ENCODE results near the gene SDK2. TPM values are rescaled to one million over a fixed set of nuclear protein-coding genes. Genes with fewer than 3 reads are reported as not detected.

SDK2 gene
- total and polyA plus RNA-seq, 2 donors, result 0.66 to 0.87 TPM

- Histone ChIP-seq H3K27me3 (ENCODE audit: control insufficient read depth in 2 of 2, insufficient read depth in 1 of 2, low read length in 1 of 2) (no peaks in the 10 kb centered on the region), H3K4me3 (ENCODE audit: low read length in 2 of 2) (no peak overlapping the region), H3K9me3 (ENCODE audit: control insufficient read depth in 2 of 2, insufficient read depth in 1 of 2, low read length in 1 of 2) (no peaks in the 10 kb centered on the region), H3K4me1 (ENCODE audit: control insufficient read depth in 2 of 2, insufficient read depth in 2 of 2, low read length in 2 of 2) (peaks cover 0 to 5% of the 10 kb centered on the region in 2 donors), H3K27ac (ENCODE audit: low read depth in 1 of 2, low read length in 1 of 2) (no peak overlapping the region), H3K36me3 (ENCODE audit: control insufficient read depth in 2 of 2, insufficient read depth in 2 of 2, low read length in 1 of 2) (no peaks in the 10 kb centered on the region)
- WGBS, result 89% methylated on average over 14 of the region's 14 CpGs
- DNase-seq (ENCODE audit: low read depth in 6 of 9, low spot score in 9 of 9), result no peak
Measured at GRCh38 chr17:73498886-73499554, 145.2 kb downstream of the SDK2 start.

GRCh38 chr17:73498176-73498575 lies 146.1 kb downstream of the SDK2 start:
- WGBS, result 95% methylated on average over 8 of the region's 8 CpGs
- no peak overlapping the region for H3K4me3 ChIP-seq (ENCODE audit: low read length in 2 of 2)
- DNase-seq (ENCODE audit: low read depth in 6 of 9, low spot score in 9 of 9), result no peak
- no peaks in the 10 kb centered on the region for H3K4me1 ChIP-seq (ENCODE audit: control insufficient read depth in 2 of 2, insufficient read depth in 2 of 2, low read length in 2 of 2)
- H3K27me3 ChIP-seq (ENCODE audit: control insufficient read depth in 2 of 2, insufficient read depth in 1 of 2, low read length in 1 of 2), result no peaks in the 10 kb centered on the region
- no peak overlapping the region for H3K27ac ChIP-seq (ENCODE audit: low read depth in 1 of 2, low read length in 1 of 2)
- no peaks in the 10 kb centered on the region for H3K36me3 ChIP-seq (ENCODE audit: control insufficient read depth in 2 of 2, insufficient read depth in 2 of 2, low read length in 1 of 2)
- H3K9me3 ChIP-seq (ENCODE audit: control insufficient read depth in 2 of 2, insufficient read depth in 1 of 2, low read length in 1 of 2), result no peaks in the 10 kb centered on the region

GRCh38 chr17:73497721-73498120 lies 146.5 kb downstream of the SDK2 start:
- no peak overlapping the region for H3K27ac ChIP-seq (ENCODE audit: low read depth in 1 of 2, low read length in 1 of 2)
- H3K27me3 ChIP-seq (ENCODE audit: control insufficient read depth in 2 of 2, insufficient read depth in 1 of 2, low read length in 1 of 2), result no peaks in the 10 kb centered on the region
- H3K4me3 ChIP-seq (ENCODE audit: low read length in 2 of 2), result no peak overlapping the region
- no peaks in the 10 kb centered on the region for H3K36me3 ChIP-seq (ENCODE audit: control insufficient read depth in 2 of 2, insufficient read depth in 2 of 2, low read length in 1 of 2)
- WGBS, result 95% methylated on average over 7 of the region's 7 CpGs
- no peaks in the 10 kb centered on the region for H3K4me1 ChIP-seq (ENCODE audit: control insufficient read depth in 2 of 2, insufficient read depth in 2 of 2, low read length in 2 of 2)
- H3K9me3 ChIP-seq (ENCODE audit: control insufficient read depth in 2 of 2, insufficient read depth in 1 of 2, low read length in 1 of 2), result no peaks in the 10 kb centered on the region
- no peak for DNase-seq (ENCODE audit: low read depth in 6 of 9, low spot score in 9 of 9)

GRCh38 chr17:73496232-73496631 lies 148.0 kb downstream of the SDK2 start:
- no peaks in the 10 kb centered on the region for H3K4me1 ChIP-seq (ENCODE audit: control insufficient read depth in 2 of 2, insufficient read depth in 2 of 2, low read length in 2 of 2)
- WGBS, result 96% methylated on average over 13 of the region's 13 CpGs
- peaks cover 0 to 1% of the 10 kb centered on the region in 2 donors for H3K9me3 ChIP-seq (ENCODE audit: control insufficient read depth in 2 of 2, insufficient read depth in 1 of 2, low read length in 1 of 2)
- no peak overlapping the region for H3K4me3 ChIP-seq (ENCODE audit: low read length in 2 of 2)
- no peak overlapping the region for H3K27ac ChIP-seq (ENCODE audit: low read depth in 1 of 2, low read length in 1 of 2)
- H3K36me3 ChIP-seq (ENCODE audit: control insufficient read depth in 2 of 2, insufficient read depth in 2 of 2, low read length in 1 of 2), result no peaks in the 10 kb centered on the region
- H3K27me3 ChIP-seq (ENCODE audit: control insufficient read depth in 2 of 2, insufficient read depth in 1 of 2, low read length in 1 of 2), result no peaks in the 10 kb centered on the region
- DNase-seq (ENCODE audit: low read depth in 6 of 9, low spot score in 9 of 9), result no peak

GRCh38 chr17:73495641-73496040 lies 148.6 kb downstream of the SDK2 start:
- no peaks in the 10 kb centered on the region for H3K4me1 ChIP-seq (ENCODE audit: control insufficient read depth in 2 of 2, insufficient read depth in 2 of 2, low read length in 2 of 2)
- H3K36me3 ChIP-seq (ENCODE audit: control insufficient read depth in 2 of 2, insufficient read depth in 2 of 2, low read length in 1 of 2), result no peaks in the 10 kb centered on the region
- no peak overlapping the region for H3K27ac ChIP-seq (ENCODE audit: low read depth in 1 of 2, low read length in 1 of 2)
- H3K4me3 ChIP-seq (ENCODE audit: low read length in 2 of 2), result no peak overlapping the region
- WGBS, result 93% methylated on average over 6 of the region's 6 CpGs
- no peak for DNase-seq (ENCODE audit: low read depth in 6 of 9, low spot score in 9 of 9)
- no peaks in the 10 kb centered on the region for H3K27me3 ChIP-seq (ENCODE audit: control insufficient read depth in 2 of 2, insufficient read depth in 1 of 2, low read length in 1 of 2)
- H3K9me3 ChIP-seq (ENCODE audit: control insufficient read depth in 2 of 2, insufficient read depth in 1 of 2, low read length in 1 of 2), result peaks cover 0 to 1% of the 10 kb centered on the region in 2 donors

- H3K27ac ChIP-seq (ENCODE audit: low read depth in 1 of 2, low read length in 1 of 2), result no peak overlapping the region
- no peaks in the 10 kb centered on the region for H3K27me3 ChIP-seq (ENCODE audit: control insufficient read depth in 2 of 2, insufficient read depth in 1 of 2, low read length in 1 of 2)
- no peaks in the 10 kb centered on the region for H3K4me1 ChIP-seq (ENCODE audit: control insufficient read depth in 2 of 2, insufficient read depth in 2 of 2, low read length in 2 of 2)
- no peaks in the 10 kb centered on the region for H3K36me3 ChIP-seq (ENCODE audit: control insufficient read depth in 2 of 2, insufficient read depth in 2 of 2, low read length in 1 of 2)
- no peak for DNase-seq (ENCODE audit: low read depth in 6 of 9, low spot score in 9 of 9)
- H3K9me3 ChIP-seq (ENCODE audit: control insufficient read depth in 2 of 2, insufficient read depth in 1 of 2, low read length in 1 of 2), result peaks cover 0 to 1% of the 10 kb centered on the region in 2 donors
- 96% methylated on average over 5 of the region's 5 CpGs for WGBS
- no peak overlapping the region for H3K4me3 ChIP-seq (ENCODE audit: low read length in 2 of 2)
Measured at GRCh38 chr17:73494950-73495349, 149.3 kb downstream of the SDK2 start.

- WGBS, result 90% methylated on average over 24 of the region's 24 CpGs
- no peak overlapping the region for H3K4me3 ChIP-seq (ENCODE audit: low read length in 2 of 2)
- H3K27ac ChIP-seq (ENCODE audit: low read depth in 1 of 2, low read length in 1 of 2), result no peak overlapping the region
- H3K9me3 ChIP-seq (ENCODE audit: control insufficient read depth in 2 of 2, insufficient read depth in 1 of 2, low read length in 1 of 2), result peaks cover 0 to 1% of the 10 kb centered on the region in 2 donors
- DNase-seq (ENCODE audit: low read depth in 6 of 9, low spot score in 9 of 9), result no peak
- no peaks in the 10 kb centered on the region for H3K36me3 ChIP-seq (ENCODE audit: control insufficient read depth in 2 of 2, insufficient read depth in 2 of 2, low read length in 1 of 2)
- H3K4me1 ChIP-seq (ENCODE audit: control insufficient read depth in 2 of 2, insufficient read depth in 2 of 2, low read length in 2 of 2), result no peaks in the 10 kb centered on the region
- H3K27me3 ChIP-seq (ENCODE audit: control insufficient read depth in 2 of 2, insufficient read depth in 1 of 2, low read length in 1 of 2), result no peaks in the 10 kb centered on the region
Measured at GRCh38 chr17:73493956-73494926, 150.0 kb downstream of the SDK2 start.

- H3K36me3 ChIP-seq (ENCODE audit: control insufficient read depth in 2 of 2, insufficient read depth in 2 of 2, low read length in 1 of 2), result no peaks in the 10 kb centered on the region
- 93% methylated on average over 22 of the region's 22 CpGs for WGBS
- H3K27ac ChIP-seq (ENCODE audit: low read depth in 1 of 2, low read length in 1 of 2), result no peak overlapping the region
- no peak for DNase-seq (ENCODE audit: low read depth in 6 of 9, low spot score in 9 of 9)
- H3K9me3 ChIP-seq (ENCODE audit: control insufficient read depth in 2 of 2, insufficient read depth in 1 of 2, low read length in 1 of 2), result peaks cover 0 to 1% of the 10 kb centered on the region in 2 donors
- no peaks in the 10 kb centered on the region for H3K27me3 ChIP-seq (ENCODE audit: control insufficient read depth in 2 of 2, insufficient read depth in 1 of 2, low read length in 1 of 2)
- H3K4me3 ChIP-seq (ENCODE audit: low read length in 2 of 2), result no peak overlapping the region
- H3K4me1 ChIP-seq (ENCODE audit: control insufficient read depth in 2 of 2, insufficient read depth in 2 of 2, low read length in 2 of 2), result no peaks in the 10 kb centered on the region
Measured at GRCh38 chr17:73492821-73493814, 151.1 kb downstream of the SDK2 start.
